SK-N-SH (cell line): ENCODE results near the gene MPPE1.

ENCODE experiments used
- CTCF ChIP-seq: fragments of 200-600 bp; sonication (generic); IDR thresholded peaks from 2 replicates; pipeline ENCODE4 v1.6.1; 2017; ENCODE audit warnings: antibody characterized with exemption, mild to moderate bottlenecking, moderate library complexity
- EP300 ChIP-seq, 2 experiments: IDR thresholded peaks; 2 replicates each; pipeline versions ENCODE4 v1.4.0 to v1.6.1; 2012; ENCODE audit warnings: borderline replicate concordance in 1 of 2, low read depth in 1 of 2, low read length in 1 of 2
- EZH2phosphoT487 ChIP-seq: fragments of 200-600 bp; sonication (generic); IDR thresholded peaks from 2 replicates; pipeline ENCODE4 v1.6.1; 2017; ENCODE audit warnings: low read depth, mixed run types, mild to moderate bottlenecking, antibody characterized with exemption, moderate library complexity, borderline replicate concordance
- FOXJ3 ChIP-seq: sonication (generic); formaldehyde crosslinking; IDR thresholded peaks from 2 replicates; pipeline ENCODE4 v1.5.1; 2020; ENCODE audit warnings: mild to moderate bottlenecking, missing genetic modification reagents
- GATA2 ChIP-seq: sonication (generic); formaldehyde crosslinking; IDR thresholded peaks from 2 replicates; pipeline ENCODE4 v1.5.0; 2020; ENCODE audit warnings: mild to moderate bottlenecking, missing genetic modification reagents
- MXI1 ChIP-seq: IDR thresholded peaks from 2 replicates; pipeline ENCODE4 v1.6.1; 2012; ENCODE audit warnings: mild to moderate bottlenecking, low read depth, low read length, improper control_type of control experiment
- NFIC ChIP-seq: IDR thresholded peaks from 2 replicates; pipeline ENCODE4 v1.4.0; 2012; ENCODE audit warnings: borderline replicate concordance
- TF ChIP-seq, protein P1 (sequence below): IDR thresholded peaks from 2 replicates; pipeline ENCODE4 v1.4.0; 2012; ENCODE audit warnings: low read depth
- TF ChIP-seq, protein P2 (sequence below): IDR thresholded peaks from 2 replicates; pipeline ENCODE4 v1.6.1; 2012; ENCODE audit warnings: mild to moderate bottlenecking, low read depth, low read length, moderate library complexity

DNA sequence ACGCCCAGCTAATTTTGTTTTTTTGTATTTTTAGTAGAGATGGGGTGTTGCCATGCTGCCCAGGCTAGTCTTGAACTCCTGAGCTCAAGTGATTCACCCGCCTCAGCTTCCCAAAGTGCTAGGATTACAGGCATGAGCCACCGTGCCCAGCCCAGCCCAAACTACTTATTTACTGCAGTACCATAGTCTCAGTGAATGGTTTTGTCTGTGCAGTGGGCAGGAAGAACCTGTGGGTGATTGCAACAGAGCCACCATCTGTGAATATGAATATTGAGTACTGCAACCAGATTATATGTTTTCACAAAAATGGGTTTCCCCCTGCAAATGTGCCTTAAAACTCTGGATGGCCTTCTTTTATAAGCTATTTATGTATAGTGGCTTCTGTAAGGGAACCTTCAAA lies 9.1 kb downstream of the MPPE1 start:
- TF ChIP-seq CTCF = no peak
- no peak for TF ChIP-seq NFIC
- TF ChIP-seq, protein P1, sequence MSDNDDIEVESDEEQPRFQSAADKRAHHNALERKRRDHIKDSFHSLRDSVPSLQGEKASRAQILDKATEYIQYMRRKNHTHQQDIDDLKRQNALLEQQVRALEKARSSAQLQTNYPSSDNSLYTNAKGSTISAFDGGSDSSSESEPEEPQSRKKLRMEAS = no peak
- no peak for TF ChIP-seq EP300 (IDR thresholded peaks at IDR 0.05; ENCODE audit: borderline replicate concordance in 1 of 2, low read depth in 1 of 2, low read length in 1 of 2)
- no peak for TF ChIP-seq GATA2
- TF ChIP-seq EZH2phosphoT487 = no peak
- TF ChIP-seq FOXJ3 (CRISPR knock-in tag) = no peak
- TF ChIP-seq, protein P2, sequence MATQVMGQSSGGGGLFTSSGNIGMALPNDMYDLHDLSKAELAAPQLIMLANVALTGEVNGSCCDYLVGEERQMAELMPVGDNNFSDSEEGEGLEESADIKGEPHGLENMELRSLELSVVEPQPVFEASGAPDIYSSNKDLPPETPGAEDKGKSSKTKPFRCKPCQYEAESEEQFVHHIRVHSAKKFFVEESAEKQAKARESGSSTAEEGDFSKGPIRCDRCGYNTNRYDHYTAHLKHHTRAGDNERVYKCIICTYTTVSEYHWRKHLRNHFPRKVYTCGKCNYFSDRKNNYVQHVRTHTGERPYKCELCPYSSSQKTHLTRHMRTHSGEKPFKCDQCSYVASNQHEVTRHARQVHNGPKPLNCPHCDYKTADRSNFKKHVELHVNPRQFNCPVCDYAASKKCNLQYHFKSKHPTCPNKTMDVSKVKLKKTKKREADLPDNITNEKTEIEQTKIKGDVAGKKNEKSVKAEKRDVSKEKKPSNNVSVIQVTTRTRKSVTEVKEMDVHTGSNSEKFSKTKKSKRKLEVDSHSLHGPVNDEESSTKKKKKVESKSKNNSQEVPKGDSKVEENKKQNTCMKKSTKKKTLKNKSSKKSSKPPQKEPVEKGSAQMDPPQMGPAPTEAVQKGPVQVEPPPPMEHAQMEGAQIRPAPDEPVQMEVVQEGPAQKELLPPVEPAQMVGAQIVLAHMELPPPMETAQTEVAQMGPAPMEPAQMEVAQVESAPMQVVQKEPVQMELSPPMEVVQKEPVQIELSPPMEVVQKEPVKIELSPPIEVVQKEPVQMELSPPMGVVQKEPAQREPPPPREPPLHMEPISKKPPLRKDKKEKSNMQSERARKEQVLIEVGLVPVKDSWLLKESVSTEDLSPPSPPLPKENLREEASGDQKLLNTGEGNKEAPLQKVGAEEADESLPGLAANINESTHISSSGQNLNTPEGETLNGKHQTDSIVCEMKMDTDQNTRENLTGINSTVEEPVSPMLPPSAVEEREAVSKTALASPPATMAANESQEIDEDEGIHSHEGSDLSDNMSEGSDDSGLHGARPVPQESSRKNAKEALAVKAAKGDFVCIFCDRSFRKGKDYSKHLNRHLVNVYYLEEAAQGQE = no peak
- no peak for TF ChIP-seq MXI1
